Transverse colon (tissue), 4 donors: Measurements from ENCODE around the gene NKIRAS2.

ENCODE experiments used
- POLR2A ChIP-seq: fragments of 450-650 bp; IDR thresholded peaks from one replicate; pipeline ENCODE4 v1.6.1; 2016; ENCODE audit warnings: antibody characterized with exemption, mild to moderate bottlenecking, moderate library complexity
- POLR2AphosphoS5 ChIP-seq, 3 donors: sonication (generic); formaldehyde crosslinking; IDR thresholded peaks; one replicate each; pipeline ENCODE4 v1.6.1; 2016; ENCODE audit warnings: antibody characterized with exemption in 3 of 3
- TF ChIP-seq, protein P1 (sequence below), 5 experiments: fragments of 200-600 bp in 3 of 5; fragments of 450-650 bp in 2 of 5; sonication (generic) in 3 of 5; IDR thresholded peaks; 1 replicate in 2 of 5; 2 replicates in 3 of 5; pipeline ENCODE4 v1.5.1; 2016 to 2017; ENCODE audit warnings: antibody characterized with exemption in 5 of 5, inconsistent platforms in 3 of 5, mild to moderate bottlenecking in 2 of 5, moderate library complexity in 1 of 5

DNA sequence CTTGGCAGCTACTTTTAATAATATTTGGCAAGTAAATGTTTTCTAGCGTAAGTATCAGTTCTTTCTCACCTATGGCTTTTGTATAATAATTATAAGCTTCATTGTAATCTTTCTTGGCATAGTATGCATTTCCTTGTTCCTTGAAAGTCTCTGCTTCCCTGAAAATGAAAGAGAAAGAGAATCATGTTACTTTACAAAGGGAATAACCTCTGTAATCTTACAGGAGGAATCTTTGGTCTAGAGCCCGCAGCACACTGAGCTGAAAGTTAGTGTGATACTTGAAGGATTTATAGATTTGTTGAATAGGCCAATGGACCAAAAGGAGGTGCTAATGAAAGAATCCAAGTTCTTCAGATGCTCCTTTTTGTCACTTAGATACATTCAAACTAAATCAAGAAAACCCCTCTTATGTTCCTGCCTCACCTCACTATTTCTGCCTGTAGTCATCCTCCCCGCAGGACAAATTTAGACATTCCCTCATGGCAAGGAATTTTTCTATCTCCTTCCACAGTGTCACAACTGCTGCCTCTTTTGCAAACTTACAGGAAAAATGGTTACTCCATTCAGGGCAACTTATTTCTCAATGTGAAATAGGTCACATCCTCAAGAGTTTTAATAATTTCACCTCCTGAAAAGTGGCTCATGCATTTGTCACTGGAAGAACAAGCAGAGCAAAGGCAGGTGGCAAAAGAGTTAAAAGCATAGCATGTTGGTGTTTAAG lies 19.3 kb upstream of the NKIRAS2 start:
- TF ChIP-seq, protein P1, sequence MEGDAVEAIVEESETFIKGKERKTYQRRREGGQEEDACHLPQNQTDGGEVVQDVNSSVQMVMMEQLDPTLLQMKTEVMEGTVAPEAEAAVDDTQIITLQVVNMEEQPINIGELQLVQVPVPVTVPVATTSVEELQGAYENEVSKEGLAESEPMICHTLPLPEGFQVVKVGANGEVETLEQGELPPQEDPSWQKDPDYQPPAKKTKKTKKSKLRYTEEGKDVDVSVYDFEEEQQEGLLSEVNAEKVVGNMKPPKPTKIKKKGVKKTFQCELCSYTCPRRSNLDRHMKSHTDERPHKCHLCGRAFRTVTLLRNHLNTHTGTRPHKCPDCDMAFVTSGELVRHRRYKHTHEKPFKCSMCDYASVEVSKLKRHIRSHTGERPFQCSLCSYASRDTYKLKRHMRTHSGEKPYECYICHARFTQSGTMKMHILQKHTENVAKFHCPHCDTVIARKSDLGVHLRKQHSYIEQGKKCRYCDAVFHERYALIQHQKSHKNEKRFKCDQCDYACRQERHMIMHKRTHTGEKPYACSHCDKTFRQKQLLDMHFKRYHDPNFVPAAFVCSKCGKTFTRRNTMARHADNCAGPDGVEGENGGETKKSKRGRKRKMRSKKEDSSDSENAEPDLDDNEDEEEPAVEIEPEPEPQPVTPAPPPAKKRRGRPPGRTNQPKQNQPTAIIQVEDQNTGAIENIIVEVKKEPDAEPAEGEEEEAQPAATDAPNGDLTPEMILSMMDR (IDR thresholded peaks at IDR 0.05), result no peak
- TF ChIP-seq POLR2A (no peak), POLR2AphosphoS5 (IDR thresholded peaks at IDR 0.05) (no peak)
